KOPT-K1 (cell line): Measurements from ENCODE around the gene ZNF280C.

ENCODE experiments used
- H3K27ac ChIP-seq: fragments of 200-600 bp; sonication (generic); 2 replicates; pipeline ENCODE4 v1.5.1; 2016; ENCODE audit warnings: antibody characterized with exemption, mild to moderate bottlenecking, low read depth, low read length; ENCODE audit not compliant: poor library complexity, severe bottlenecking
- H3K36me3 ChIP-seq: fragments of 200-600 bp; sonication (generic); 2 replicates; pipeline ENCODE4 v1.5.1; 2017; ENCODE audit warnings: antibody characterized with exemption, mild to moderate bottlenecking, low read length, moderate library complexity; ENCODE audit not compliant: insufficient read depth
- H3K9me3 ChIP-seq: fragments of 200-600 bp; sonication (generic); 2 replicates; pipeline ENCODE4 v1.5.1; 2017; ENCODE audit warnings: antibody characterized with exemption, low read length, mild to moderate bottlenecking; ENCODE audit not compliant: insufficient read depth, poor library complexity, severe bottlenecking

Gene ZNF280C

DNA sequence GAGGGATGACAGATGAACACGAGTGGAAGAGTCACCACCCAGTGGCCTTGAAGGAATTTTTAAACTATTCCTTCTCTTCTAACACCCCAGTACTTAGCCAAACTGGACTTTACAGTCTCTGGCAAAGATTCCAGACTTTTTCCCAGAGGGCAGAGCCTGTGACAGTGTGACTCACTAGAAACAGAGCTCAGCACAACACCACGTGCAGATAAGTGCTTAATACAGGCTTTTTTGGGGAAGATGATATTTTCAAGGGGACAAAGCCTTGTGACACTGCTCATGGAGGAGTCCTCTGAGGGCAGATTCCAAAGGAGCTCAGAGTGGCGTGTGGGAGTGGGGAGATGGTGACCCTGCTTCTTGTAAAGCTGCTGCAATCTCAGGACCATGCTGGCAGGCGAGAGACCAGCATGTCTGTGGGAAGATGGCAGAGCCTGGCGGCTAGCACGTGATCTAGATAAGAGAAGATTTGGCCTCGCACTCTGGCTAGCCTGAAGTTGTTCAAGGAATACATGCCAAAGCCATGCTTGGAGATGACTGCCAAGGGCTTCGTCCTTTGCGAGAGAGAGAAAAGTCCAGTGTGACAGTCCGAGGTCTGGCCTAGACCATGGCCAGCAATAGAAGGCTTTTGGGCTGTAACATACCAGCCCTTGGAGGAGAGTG lies 94.5 kb downstream of the ZNF280C start:
- Histone ChIP-seq H3K36me3 (peaks cover 20% of the 10 kb centered on the region), H3K27ac (peak overlapping the region; percentile 87)

DNA sequence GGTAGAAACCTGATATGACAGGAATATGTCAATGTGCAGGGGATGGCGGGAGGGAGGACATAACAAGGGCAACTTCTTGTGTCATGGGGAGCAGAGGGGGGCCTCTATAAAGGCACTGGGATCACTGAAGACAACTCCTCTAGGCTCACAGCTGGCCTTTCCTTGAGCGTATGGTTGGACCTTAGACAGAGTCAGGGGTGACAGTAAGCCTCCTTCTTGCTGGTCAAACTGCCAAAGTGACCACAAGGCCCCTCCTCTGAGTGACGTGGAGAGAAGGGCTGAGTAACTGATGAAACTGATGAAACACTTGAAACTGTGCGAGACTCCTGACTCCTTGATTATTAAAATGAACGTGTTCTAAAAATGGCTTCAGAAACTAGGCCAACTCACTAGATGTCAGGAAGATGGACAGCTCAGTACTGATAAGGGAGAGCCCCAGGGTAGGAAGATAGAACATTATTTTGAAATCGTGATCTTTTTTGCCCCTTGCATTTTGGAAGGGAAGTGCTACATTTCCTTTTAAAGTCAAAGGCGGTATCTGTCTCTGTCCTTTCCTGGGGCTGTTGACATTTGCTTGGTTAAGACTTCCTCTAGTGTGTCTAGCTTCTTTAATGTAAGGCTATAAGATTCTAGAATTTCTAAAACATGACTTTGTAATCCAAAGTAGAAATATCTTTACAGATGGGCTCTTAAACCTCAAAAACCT lies 95.4 kb downstream of the ZNF280C start:
- peak overlapping the region; percentile 87 for H3K27ac ChIP-seq

More for the DNA sequence above, 94.5 kb downstream of the ZNF280C start:
- no peaks in the 10 kb centered on the region for H3K9me3 ChIP-seq

DNA sequence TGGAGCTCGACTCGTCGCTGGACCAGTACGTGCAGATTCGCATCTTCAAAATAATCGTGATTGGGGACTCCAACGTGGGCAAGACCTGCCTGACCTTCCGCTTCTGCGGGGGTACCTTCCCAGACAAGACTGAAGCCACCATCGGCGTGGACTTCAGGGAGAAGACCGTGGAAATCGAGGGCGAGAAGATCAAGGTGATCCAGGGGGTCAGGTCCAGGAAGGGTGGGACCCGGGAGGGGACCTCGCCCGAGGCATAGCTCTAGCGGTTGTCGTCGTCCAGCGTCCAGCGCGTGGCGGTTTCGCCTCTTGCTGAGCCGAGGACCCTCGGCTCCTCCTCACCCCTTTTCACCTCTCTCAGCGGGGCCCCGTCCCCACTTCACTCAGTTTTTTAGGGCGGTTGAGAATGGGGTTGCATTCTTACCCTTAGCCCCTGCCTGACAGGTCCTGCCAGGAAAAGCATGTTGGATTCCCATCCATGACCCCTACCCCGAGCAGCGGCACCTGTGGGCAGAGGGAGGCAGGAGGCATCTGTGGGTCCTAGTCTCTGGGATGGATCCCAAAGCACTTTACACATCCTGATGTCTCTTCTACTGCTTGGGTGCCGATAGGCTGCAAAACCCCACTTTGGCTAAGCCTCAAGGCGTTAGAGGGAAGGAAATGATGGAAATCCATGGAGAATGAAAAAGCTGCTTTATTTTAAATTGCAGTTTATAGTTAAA lies 96.4 kb downstream of the ZNF280C start:
- Histone ChIP-seq H3K27ac (peak overlapping the region; percentile 87), H3K9me3 (no peaks in the 10 kb centered on the region), H3K36me3 (peaks cover 9% of the 10 kb centered on the region)

More for the DNA sequence above, 95.4 kb downstream of the ZNF280C start:
- H3K9me3 ChIP-seq: no peaks in the 10 kb centered on the region
- peaks cover 16% of the 10 kb centered on the region for H3K36me3 ChIP-seq

DNA sequence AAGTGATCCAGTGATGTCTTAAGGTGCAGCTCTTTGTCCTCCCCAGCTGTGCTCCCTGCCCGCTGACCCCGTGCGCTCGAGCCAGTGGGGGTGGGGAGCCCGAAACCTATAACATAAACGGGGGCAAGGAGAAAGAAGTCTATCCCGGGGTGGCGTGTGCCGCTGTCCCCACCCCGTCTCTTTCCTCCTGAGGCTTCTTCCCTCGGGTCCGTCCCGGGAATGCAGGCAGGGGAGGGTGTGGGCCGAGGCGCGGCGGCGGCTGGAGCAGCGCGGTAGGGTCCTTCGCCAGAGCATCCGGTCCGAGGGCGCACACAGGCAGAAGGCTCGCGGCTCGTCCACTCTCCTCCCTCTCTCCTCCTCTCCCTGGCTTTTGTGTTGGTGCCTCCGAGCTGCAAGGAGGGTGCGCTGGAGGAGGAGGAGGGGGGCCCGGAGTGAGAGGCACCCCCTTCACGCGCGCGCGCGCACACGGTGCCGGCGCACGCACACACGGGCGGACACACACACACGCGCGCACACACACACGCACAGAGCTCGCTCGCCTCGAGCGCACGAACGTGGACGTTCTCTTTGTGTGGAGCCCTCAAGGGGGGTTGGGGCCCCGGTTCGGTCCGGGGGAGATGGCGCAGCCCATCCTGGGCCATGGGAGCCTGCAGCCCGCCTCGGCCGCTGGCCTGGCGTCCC lies 97.1 kb downstream of the ZNF280C start, which contains the start of gene RAB33A:
Gene RAB33A (plus strand): TSS at position 517 of the 681 bp plus-strand sequence. CDS start 101 bp downstream, at position 618.
- Histone ChIP-seq H3K36me3 (peaks cover 2% of the 10 kb centered on the region; the same call in 1 of the 2 replicates), H3K27ac (peak within 1 kb of the TSS; percentile 87)

DNA sequence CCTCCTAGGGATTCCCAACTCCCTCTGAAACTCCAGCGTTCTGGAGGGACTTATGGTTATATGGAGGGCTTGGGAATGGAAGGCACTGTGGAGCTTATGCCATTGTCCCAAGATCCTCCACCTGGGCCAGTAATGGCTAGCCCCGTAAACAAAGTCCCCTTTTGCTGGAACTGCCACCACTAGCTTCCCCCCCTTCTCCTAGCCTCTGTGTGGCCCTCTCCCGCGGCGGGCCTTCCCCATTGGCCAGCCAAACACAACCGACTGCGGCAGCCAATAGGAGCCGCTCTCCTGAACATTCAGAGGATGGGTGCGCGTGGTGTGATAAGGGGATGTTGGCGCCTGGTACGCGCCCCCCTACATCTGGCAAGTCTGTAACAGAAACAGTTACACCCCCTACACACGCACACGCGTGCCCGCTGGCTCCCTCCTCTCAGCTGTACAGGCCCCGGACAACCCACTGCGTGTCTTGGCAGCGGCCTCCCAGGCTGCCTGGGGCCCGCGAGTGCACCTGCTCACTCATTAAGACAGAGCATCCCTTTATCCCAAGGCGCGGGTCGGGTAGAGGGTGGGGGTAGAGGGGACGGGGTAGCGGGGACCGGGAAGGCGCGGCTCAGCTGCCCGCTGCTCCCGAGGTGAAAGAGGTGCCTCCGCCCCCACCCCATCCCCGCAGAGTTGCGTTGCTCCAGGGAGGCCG lies 97.8 kb downstream of the ZNF280C start:
- H3K27ac ChIP-seq: peak overlapping the region; percentile 87

More for the DNA sequence above, 97.1 kb downstream of the ZNF280C start, which contains the start of gene RAB33A:
- H3K9me3 ChIP-seq: no peaks in the 10 kb centered on the region

DNA sequence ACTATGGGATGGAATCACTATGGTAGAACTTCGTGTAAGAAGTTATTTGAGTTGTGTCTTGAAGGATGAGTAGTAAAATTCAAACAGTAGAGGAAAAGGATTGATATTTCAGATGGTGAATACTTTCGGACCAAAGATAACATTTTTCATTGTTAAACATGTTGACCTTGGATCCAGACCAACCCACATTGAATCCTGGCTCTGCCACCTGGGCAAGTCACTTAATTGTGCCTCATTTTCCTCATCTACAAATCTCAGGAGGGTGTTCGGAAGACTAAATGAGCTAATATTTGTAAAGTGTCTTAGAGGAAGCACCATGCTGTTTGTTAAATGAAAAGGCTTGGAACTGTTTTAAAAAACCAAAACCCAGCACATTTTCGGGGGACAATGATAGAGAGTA lies 101.7 kb downstream of the ZNF280C start:
- H3K36me3 ChIP-seq: peaks cover 14% of the 10 kb centered on the region
- H3K9me3 ChIP-seq: no peaks in the 10 kb centered on the region
- peak overlapping the region; percentile 84 for H3K27ac ChIP-seq

More for the DNA sequence above, 97.8 kb downstream of the ZNF280C start:
- H3K9me3 ChIP-seq: no peaks in the 10 kb centered on the region
- no peaks in the 10 kb centered on the region for H3K36me3 ChIP-seq

DNA sequence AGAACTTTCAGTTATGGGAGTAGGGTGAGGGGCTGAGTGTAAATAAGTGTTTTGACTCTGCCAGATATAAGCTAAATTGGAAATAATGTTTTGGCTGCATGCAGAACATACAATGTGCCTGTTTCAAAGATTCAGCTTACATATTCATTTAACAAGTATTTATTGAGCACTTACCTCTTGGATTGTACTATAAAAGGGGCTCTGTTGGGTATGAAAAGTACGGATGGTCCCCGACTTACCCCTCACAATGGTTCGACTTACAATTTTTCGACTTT lies 102.3 kb downstream of the ZNF280C start:
- Histone ChIP-seq H3K27ac (peak overlapping the region; percentile 84), H3K36me3 (peaks cover 14% of the 10 kb centered on the region)

DNA sequence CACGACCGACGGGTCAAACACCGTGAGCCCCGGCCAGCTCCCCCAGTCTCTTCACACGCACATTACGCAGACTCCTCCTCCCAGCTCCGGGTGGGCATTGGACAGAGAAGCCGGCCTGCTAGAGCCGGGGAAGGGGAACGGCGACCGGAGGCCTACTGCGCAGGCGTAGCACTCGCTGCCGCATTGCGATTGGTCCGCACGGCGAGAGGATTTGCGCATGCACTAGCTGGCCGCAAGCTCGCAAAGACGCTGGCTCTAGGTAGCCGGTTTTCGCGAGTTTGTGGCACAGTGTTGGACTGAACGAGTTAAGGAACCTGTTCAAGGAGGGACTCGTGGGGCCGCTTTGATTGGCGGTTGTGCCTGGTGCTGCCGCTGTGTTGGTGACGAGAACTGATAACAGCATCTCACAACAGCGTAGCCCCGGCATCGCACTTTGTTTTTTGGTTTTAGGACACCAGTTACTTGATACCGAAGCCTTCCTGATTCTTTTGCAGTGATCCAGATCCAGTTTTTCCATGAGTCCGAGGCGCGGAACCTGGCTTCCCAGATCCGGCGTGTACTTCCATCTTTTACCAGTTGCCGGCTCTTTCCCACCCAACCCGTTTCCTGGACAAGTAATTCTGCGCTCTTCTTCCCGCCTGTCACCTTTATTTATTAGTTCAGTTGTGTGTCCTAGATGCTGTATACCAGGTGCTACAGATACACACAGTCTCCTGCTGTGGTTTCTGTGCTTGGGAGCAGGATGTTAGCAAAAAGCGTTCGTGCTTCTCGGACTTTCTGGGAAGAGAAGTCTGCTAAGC lies 102.8 kb downstream of the ZNF280C start, which contains the start of gene AIFM1:
Gene AIFM1 (minus strand): TSS at position 139 of the 800 bp plus-strand sequence. CDS start 185 bp downstream, outside the sequence.
- Histone ChIP-seq H3K9me3 (no peaks in the 10 kb centered on the region), H3K27ac (peak within 1 kb of the TSS; percentile 84), H3K36me3 (peaks cover 14% of the 10 kb centered on the region)

More for the DNA sequence above, 102.3 kb downstream of the ZNF280C start:
- no peaks in the 10 kb centered on the region for H3K9me3 ChIP-seq

DNA sequence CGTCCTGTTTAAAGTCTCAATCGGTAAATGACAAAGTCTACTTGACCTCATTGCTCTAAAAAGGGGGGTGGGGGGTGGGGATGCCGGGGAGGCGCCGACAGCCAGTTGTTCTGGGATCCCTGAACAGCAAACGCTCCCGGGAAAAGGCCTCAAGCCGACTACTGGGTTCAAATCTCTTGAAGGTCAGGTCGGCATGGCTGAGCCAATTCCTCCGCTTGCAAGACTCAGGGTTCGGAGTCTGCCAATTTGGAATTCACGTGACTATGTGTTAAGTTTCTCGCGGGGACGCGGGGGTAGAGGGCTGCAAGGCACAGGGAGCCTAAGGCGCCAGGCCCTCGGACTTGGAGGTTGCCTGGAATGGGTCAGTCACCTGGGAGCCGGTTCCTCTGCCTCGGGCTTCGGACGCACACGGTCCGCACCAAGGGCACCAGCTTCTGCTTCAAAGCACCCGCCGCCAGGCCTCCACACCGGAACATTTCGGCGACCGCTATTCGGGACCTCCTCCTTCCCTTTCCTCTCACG lies 103.5 kb downstream of the ZNF280C start:
- H3K9me3 ChIP-seq: no peaks in the 10 kb centered on the region
- H3K27ac ChIP-seq: peak overlapping the region; percentile 84
- peaks cover 14% of the 10 kb centered on the region for H3K36me3 ChIP-seq

DNA sequence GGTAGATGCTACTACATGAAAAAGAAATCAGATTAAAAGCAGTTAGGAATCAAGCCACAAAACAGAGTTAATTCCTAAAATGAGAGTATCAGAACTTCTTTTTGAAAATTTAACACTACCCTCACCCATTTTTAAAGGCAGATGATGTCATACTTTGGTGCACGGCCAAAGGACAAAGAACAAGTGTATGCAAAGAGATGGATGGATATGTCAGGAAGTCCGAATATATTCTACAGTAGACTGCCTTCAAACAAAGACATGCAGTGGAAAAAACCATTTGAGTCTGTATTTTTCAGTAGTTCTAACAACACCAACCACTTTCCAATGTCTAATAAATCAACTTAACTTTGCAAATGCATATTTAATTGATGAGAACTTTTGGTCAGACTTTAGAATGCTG lies 105.3 kb downstream of the ZNF280C start:
- no peak overlapping the region for H3K27ac ChIP-seq
- no peaks in the 10 kb centered on the region for H3K9me3 ChIP-seq
- peaks cover 14% of the 10 kb centered on the region for H3K36me3 ChIP-seq

DNA sequence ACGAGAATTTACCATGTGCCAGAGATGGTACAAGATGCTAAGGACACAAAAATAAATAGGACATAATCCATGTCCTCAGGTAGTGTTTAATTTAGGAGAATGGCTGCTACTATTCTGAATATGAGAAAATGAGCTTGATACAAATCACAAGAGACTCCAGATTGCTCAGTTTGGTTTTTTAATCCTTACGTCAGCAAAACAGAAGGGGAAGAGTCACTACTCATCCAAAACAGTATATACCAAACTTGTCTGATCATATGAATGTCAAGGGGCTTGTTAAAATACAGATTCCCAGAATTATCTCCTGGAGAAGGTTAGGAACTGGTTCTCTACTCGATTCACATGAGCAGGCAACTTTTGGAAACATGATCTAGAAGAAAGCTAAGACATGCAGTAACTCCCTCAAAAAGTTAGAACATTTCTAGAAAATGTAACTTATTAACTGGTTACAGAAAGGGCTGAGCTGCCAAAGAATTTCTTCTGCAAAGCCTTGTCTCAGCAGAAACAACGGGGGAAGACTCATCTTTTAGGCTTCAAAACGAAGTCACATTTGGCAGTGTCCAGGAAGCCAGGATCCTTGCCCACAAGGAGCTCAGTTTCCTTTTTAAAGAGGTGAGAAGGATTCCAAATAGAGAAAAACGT lies 106.5 kb downstream of the ZNF280C start:
- no peak overlapping the region for H3K27ac ChIP-seq
- H3K9me3 ChIP-seq: no peaks in the 10 kb centered on the region
- H3K36me3 ChIP-seq: peaks cover 14% of the 10 kb centered on the region

DNA sequence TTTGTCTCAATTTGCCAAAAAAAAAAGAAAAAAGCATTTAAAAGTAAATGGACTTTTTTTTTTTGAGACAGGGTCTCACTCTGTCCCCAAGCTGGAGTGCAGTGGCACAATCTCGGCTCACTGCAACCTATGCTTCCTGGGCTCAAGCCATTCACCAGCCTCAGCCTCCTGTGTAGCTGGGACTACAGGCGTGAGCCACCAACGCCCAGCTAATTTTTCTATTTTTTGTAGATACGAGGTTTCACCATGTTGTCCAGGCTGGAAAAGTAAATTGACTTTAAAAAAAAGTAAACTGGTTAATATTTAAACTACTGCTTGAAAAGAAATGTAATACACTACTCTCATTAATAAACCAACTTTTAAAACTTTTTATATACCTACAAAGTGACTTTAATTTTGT lies 108.9 kb downstream of the ZNF280C start:
- Histone ChIP-seq H3K9me3 (no peaks in the 10 kb centered on the region), H3K27ac (no peak overlapping the region), H3K36me3 (peaks cover 30% of the 10 kb centered on the region)

DNA sequence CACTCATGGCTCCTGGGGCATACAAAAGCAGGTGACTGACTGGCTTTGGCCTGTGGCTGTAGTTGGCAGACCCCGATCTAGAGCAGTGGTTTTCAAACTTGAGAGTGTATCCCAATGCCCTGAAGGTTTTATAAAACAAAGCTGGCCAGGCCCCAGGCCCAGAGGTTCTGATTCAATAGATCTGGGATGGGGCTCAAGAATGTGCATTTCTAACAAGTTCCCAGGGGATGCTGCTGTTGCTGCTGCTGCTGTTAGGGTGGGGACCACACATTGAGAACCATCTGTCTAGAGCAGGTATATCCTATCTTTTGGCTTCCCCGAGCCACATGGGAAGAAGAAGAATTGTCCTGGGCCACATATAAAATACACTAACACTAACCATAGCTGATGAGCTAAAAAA lies 110.4 kb downstream of the ZNF280C start:
- H3K27ac ChIP-seq: no peak overlapping the region
- H3K36me3 ChIP-seq: peaks cover 41% of the 10 kb centered on the region
- H3K9me3 ChIP-seq: no peaks in the 10 kb centered on the region
